HG03175 (cell line): ENCODE results near the gene NPM3.
"Not testable (repeated sequence)": the region's sequence is repeated elsewhere in the genome, so short reads cannot be mapped to it uniquely, and the experiment has no call there.

Experiments
- ATAC-seq: cut with Tn5 transposase; IDR thresholded peaks from one replicate; pipeline ENCODE4 v1.9.1; 2021; ENCODE audit warnings: mild to moderate bottlenecking, moderate library complexity; ENCODE audit not compliant: unreplicated experiment

NPM3 gene

DNA sequence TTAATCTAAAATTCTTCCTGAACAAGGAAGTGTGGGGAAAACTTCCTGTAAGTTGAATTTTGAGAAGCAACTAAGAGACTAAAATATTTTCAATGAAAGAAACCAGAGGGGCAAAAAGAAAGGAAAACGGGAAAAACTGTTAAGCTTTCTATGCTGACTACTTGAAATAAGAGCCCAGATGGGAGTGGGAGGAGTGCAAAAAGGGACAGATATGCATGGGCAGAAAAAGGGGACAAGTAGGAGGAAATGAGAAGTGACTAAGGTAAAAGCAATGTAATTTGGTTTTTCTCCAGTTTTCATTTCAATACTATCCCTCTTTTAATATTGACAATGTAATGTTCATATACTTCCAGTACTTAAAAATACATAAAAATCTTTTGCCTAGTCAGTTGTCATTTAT lies 23.9 kb upstream of the NPM3 start:
- ATAC-seq: no peak

DNA sequence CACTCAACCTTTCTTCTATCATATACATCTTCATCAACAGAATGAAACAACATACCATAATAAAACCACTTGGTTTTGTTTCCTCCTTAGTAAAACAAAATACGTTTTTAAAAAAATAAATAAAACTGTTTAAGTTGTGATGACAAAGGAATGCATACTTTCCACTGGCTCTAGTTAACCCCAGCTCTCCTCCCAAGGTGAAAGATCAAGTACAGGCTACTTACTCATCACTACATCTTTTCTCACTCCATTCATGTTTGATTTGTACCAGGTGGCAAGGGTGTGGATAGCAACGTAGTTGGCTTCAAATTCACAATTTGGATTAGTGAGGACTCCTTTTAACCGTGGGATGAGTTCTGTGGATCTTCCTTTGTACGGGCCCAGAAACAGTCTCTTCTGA lies 20.3 kb upstream of the NPM3 start:
- ATAC-seq: no peak

DNA sequence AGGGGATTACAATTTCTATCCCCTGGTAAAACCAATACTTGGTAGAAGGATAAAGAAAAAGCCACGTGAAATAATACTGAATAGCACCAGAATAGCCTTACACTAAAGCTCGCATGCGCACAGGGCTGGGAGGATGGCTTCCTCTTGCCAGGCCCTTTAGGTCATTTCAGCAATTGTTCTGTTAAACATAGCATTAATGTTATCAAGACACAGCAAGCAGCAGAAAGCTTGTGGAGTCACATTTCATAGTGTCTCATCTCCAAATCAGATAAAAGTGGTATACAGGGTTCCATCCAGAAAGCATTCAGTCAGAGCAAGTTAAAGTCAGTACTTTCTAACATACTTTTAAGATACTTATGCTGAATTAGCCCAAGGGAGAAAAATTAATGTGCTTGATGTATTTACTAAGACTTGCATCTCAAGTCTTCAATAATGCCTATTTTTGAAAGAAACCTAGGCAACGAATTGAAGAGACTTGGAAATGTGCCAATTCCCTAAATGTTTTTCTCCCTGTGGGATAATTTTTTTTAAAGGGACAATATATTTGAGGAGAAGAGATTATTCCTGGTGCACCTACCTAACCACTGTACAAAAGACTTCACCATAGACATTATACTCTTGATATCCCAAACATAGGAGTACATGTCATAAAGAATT lies 14.3 kb upstream of the NPM3 start:
- ATAC-seq: no peak

DNA sequence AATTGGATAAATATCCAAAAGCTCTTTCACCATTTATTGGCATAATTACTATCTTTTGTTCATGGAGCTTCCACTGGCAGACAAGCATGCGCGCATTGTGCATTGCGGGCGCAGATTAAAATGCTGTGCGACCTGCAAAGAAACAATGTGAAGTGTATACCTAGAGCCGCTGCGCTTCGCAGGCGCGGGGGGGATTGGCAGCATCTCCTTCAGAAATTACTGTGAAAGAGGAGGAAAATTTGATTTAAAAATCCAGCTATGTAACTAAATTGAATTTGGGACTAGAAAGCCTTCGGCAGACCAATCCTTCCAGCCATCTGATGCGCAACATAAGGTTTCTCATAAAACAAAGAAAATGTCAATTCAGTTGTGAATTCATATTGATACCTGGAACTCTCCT lies 10.3 kb upstream of the NPM3 start:
- ATAC-seq: no peak

DNA sequence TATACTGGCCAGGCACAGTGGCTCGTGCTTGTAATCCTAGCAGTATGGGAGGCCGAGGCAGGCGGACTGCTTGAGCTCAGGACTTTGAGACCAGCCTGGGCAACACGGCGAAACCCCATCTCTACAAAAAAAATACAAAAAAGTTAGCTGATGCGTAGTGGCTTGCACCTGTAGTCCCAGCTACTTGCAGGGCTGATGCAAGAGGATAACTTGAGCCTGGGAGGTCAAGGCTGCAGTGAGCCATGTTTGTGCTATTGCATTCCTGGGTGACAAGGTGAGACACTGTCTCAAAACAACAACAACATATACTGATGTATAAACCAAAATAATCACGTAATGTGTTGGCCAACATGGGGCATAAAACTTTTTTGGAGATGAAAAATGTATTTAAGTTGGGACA lies 6.4 kb upstream of the NPM3 start:
- ATAC-seq: no peak

DNA sequence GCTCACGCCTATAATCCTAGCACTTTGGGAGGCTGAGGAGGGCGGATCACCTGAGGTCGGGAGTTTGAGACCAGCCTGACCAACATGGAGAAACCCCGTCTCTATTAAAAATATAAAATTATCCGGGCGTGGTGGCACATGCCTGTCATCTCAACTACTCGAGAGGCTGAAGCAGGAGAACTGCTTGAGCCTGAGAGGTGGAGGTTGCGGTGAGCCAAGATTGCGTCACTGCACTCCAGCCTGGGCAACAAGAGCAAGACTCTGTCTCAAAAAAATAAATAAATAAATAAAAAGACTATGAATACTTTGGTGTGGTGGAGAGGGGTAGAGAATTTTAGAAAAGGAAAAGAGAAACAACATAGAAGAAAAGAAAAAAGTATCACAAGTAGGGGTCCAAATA lies 6.0 kb upstream of the NPM3 start:
- ATAC-seq: not testable (repeated sequence)

DNA sequence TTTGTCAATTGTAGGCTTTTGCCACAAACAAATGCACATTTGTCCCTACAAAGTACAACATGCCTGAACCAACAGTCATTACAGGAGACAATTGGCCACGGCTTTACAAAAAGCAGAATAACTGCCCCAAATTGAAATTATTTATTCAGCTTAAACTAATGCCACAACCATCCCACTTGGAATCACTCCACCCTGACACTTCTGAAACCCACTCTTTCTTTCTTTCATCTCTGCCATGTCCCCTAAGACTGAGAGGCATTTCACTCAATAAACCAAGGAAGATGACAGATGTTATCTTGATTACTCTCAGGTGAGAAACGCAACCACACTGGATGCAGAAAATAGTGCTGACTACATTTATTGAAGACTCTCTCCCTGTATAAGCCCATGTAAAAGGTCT lies 2.6 kb upstream of the NPM3 start:
- no peak for ATAC-seq

DNA sequence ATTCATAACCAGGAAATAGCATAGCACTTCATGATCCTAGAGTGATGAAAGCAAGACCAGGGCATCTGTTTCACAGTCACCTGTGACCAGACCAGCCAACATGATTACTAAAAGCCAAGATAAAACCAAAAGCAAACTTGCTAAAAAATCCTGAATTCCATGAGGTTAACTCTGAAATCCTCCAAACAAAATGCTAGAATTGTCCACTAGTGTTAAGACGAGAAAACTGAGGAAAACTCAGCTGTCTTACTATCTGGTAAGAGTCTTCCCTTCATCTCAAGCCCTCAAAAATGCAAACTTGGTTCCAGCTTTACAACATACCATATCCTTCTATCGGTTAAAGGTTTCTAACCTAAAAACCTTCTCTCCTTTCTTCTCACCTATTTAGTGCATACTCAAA lies 1.3 kb upstream of the NPM3 start:
- ATAC-seq: no peak

DNA sequence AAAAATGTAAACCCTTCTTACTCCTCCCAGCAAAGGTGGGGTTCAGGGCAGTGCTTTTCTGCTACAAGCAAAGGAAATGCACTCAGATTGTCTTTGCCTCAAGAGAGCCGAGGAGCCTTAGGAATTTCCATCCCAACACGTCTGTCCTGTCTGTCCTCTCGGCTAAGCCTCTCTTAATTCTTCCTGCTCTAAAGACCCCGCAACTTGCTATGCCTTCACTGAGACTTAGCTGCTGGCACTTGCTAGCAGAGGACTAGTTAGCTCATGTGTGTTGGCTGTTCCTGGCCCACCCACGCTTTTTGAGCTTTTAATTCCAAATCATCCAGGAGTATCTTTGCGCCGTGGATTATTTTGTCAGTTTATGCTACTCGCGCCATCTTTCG lies 481 bp upstream of the NPM3 start:
- no peak for ATAC-seq

DNA sequence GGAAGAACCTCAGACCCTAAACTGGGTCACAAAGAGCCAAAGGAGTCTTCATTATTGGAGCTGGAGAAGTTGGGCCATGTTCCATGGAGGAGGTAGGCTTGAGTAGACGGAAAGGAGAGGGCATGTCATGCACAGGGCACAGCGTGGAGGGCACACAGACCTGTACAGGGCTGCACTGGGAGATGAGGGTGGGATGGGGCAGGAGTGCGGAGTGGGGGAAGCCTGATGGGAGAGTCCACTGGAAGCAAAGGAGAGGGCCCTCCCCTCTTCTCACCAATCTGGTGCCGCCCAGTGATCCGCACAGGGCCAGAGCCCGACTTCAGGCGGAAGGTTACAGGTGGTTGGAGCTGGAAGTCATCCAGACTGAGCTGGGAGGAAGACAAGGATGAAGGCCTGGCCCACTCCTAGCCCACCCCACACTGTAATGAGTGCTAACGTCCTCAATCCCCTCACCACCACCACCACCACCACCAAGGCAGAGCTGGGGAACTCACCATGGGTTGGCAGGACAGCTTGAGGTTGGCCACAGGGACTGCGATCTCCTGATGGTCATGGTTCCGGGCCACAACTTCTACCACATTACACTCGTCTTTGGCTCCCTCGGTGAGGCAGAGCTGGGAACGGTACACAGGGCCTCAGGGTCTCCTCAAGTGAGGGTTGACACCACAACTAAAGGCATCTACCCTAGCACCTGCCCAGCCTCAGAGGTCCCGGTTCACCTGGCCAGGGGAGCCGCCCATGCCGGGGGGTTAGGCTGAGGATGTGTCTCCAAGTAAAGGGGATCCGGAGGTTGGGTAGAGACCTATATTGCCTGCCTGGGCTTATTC lies 1.0 kb downstream of the NPM3 start:
- no peak for ATAC-seq

DNA sequence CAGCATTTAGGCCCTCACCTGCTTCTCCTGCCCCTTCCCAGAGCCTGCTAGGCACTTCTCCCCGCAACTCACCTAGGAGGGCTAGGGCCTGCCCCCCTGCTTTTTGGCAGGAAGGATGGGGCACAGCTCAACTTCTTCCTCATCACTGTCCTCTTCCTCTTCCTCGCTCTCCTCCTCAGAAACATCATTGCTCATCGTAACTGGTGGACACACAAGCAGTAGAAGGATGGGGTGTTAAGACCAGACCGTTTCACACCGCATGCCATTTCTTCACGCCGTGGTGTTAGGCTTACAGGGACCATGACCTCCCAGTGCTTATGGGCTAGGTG lies 1.6 kb downstream of the NPM3 start:
- ATAC-seq: no peak

DNA sequence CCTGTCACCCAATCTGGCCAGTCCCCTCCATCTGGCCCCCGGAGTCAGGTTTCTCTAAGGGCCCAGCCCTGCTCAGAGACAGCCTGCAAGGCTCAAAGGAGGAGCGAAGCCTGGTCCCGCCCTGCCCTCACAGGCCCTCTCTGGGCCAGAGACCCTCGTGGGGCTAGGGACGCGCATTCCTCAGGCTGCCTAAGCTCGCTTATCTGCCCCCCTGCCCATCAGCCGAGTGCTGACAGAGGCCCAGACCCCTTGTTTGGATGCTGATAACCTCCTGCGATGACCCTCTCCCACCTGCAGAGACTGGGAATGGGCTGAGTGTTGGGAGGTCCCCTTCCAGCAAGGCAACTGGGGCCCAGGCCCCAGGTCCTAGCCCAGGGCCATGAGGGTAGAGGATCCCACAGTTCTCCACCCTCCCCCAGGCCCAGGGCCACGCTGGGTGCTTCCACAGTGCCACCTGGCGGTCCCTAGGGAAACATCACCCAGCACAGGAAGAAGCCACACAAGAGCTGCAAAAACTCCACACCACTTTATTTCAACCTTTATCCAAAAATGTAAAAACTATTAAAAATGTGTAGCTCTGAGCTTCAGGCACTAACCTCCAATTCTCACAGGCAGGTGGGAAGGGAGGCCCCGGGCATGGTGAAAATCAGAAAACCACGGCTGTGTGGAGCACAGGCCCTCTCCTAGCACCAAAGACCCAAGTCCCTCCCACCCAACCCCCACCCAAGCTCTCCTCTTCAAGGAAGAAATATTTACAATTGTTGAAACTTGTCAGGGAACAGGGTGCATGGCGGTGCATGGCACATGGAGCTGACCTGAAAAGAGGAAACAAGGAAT lies 2.2 kb downstream of the NPM3 start:
- ATAC-seq: no peak

DNA sequence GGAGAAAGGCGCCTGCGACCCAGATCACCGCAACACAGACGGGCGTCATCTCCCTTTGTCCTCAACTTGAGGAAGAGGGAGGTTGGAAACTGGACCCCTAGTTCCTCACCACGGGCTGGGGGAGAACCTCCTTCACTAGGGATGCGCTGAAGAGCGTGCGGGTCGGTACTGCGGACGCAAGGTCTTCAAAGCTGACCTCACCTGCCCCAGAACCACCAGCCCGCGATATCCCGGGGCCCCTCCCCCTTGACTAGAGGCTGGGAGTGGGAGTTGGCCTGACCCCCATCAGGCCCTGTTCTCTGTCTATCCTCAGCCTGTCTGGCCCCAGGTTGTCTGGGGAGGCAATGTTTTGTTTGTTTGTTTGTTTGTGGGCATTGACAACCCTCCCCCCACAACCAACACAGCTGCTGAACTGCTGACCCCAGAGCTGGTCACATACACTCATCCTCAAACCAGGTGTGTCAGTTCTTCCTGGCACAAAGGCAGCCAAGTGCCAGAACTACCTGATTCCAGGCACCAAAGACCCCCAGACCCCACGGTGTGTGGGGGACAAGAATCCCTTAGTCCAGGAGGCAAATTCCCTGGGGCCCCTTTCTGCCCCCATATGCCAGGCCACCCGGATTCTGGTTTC lies 2.9 kb downstream of the NPM3 start:
- no peak for ATAC-seq

DNA sequence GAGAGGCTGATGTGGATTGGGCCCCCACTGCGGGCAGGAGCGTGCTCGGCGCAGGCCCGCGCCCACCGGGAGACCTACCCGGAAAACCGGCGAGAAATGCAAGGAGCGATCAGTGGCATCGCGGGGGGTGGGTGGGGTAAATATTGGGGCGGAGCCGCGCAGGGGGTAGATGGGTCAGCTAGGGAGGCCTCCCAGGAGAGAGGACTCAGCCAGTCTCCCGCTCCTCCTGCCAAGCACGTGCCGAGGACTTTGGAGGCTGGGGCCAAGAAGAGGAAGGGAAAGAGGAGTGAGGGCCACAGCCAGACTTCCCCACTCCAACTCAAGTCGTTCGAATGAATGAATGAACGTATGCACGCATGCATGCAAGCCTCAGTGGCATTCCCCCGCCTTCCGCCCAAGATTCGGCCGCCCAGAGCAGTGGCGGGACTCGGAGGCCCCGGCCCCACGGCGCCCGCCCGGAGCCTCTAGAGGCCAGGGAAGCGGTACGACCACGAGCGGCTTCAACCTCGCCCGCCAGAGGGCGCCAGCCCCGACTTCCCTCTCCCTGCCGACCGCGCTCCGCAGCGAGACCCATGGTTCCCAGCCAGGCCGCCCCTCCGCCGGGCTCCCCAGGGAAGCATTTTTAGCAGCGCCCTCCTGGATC lies 3.6 kb downstream of the NPM3 start:
- peak; percentile 57 for ATAC-seq

DNA sequence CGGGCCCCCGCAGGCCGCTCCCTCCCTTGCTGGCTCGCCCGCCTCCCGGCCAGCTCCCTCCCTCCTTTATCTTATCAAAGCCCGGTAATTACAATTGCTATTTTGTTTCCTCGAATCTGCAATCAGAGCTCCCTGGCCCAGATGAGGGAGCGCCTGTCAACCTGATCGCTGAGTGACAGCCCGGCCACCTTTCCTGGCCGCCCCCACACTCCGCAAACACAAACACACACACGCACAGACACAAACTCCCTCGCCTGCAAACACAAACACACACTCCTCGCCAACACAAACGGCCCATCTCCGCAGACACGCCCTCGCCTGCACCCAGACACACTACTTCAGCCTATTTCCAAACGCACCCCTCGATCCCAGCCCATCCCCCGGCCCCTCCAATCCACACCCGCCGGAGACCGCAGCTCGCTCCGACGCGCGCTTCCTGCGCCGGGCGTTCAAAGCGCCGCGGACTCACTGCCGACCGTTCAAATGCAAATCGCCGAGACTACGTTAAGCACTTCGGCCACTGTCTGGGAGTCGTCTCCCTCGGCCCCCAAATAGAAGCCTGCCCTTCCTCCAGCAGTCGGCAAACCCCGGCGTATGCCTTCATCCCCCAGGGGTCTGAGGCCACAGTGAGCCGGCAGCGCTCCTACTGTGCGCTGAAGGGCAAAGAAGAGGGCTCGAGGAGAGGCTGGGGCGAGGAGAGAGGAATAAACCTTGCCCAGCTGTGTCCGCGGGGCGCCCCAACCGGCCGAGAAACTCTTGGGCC lies 4.3 kb downstream of the NPM3 start:
- no peak for ATAC-seq

DNA sequence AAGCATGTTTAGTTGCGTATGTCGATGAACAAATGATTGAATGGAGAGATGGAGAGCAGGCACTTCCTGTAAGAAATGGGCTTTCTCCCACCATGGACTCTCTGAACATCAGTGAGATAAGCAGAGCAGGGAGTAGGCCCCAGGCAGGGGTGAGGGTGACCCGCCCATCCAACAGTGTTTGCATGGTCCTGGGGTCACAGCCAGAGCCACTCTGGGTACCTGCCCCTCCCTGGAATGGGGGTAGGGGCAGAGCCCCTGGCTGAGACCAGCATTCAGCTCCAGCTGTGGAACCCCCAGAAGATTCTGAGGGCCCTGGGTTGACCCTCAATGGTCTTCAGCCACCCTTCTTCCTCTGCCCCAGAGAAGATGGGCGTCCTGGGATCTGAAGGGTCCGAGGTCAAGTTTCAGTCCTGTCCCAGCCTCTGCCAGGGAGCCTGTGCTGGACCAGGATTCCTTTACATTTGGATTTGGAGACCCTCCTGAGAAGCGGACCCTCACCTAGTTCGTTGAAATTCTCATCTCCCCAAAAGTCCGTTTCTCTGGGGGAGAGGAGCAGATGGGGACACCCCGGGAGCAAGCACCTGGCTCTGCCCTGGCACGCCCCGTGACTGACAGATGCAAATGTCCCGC lies 5.0 kb downstream of the NPM3 start:
- no peak for ATAC-seq

DNA sequence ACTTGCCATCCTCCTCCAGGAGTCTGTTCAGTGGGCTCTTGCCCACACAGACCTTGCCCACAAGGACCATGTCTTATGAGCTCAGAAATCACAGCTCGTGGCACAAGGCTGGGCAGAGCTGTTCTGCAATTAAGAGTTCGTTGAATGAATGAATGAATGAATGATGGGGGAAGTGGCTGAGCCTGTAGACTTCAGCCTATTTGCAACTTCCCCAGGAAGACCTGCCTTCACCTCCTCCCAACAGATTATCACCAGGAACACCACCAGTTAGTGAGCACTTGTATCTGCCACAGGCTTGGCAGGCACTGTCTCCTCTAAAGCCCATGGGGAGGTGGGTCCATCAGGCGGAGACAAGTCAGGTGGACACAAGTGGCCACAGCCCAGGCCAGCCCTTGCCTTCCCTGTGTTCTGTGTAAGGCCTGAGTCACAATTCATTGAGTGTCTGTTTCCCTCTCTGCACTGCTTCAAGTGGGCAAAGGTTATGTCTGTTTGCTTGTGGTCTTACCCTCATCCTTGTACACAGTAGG lies 5.6 kb downstream of the NPM3 start:
- no peak for ATAC-seq

DNA sequence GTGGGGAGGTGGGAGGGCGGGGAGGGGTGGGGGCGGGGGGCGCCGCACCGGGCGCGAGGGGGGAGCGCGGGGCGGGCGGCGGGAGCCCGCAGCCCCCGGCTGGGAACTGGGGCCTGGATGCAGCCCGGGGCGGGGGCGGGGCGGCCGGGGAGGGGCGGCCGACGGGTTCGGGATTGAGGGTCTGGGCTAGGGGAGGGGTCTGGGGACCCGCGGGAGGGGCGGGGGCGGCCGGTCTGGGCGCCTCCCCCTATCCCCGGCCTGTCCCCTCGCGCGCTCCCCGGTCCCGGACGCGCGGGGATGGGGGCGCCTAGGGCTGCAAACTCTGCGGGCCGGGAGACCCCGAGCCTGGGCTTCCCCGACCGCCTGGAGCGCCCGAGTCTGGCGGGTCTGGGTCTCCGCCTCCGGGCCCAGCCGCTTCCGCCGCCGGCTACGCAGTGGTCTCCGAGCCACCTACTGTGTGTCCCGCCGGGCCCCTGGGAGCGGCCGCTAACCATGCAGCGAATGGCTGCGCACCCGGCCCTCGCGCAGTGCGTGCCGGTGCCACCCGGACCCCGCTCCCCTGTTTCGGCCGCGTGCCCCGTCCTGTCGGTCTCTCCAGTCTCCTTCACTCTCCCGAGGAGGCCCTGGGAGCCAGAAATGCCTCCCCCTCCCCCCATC lies 7.0 kb downstream of the NPM3 start:
- no peak for ATAC-seq
